Prostate gland (tissue), 2 donors: ENCODE data around the gene RASL10B. TPM values are rescaled to one million over a fixed set of nuclear protein-coding genes. Genes with fewer than 3 reads are reported as not detected.

Source experiments
- DNase-seq: peaks from one replicate; pipeline ENCODE4 v3.0.0-alpha.2; 2019; ENCODE audit warnings: low spot score
- H3K27ac ChIP-seq, 2 donors: fragments of 200-600 bp; sonication (generic); 2 replicates each; pipeline ENCODE4 v1.5.1; 2017 to 2019
- H3K27me3 ChIP-seq: fragments of 200-600 bp; sonication (generic); replicated peaks from 2 replicates; pipeline ENCODE4 v1.5.1; 2019; ENCODE audit not compliant: insufficient read depth
- H3K36me3 ChIP-seq, 2 donors: fragments of 200-600 bp; sonication (generic); 1 replicate in 1 of 2; 2 replicates in 1 of 2; pipeline versions ENCODE4 v1.5.1 to v1.8.1; 2017 to 2019
- H3K4me1 ChIP-seq: fragments of 200-600 bp; sonication (generic); replicated peaks from 2 replicates; pipeline ENCODE4 v1.5.1; 2019
- H3K4me3 ChIP-seq, 2 donors: fragments of 200-600 bp; sonication (generic); 2 replicates each; pipeline ENCODE4 v1.5.1; 2017 to 2019
- H3K9me3 ChIP-seq: fragments of 200-600 bp; sonication (generic); 2 replicates; pipeline ENCODE4 v1.5.1; 2017
- POLR2A ChIP-seq: fragments of 450-650 bp; IDR thresholded peaks from one replicate; pipeline ENCODE4 v1.6.1; 2016; ENCODE audit warnings: antibody characterized with exemption, mild to moderate bottlenecking
- POLR2AphosphoS5 ChIP-seq: sonication (generic); formaldehyde crosslinking; IDR thresholded peaks from one replicate; pipeline ENCODE4 v1.6.1; 2017; ENCODE audit warnings: antibody characterized with exemption
- WGBS: methylation state at CpG from one replicate; pipeline ENCODE4 v1.1.5; 2018; 5-methylcytosine and 5-hydroxymethylcytosine counted together
- intact Hi-C: fragments of 100-400 bp; cut with DNase I; formaldehyde crosslinking; loops from one replicate; pipeline ENCODE4 v1.14.2; 2022
- total RNA-seq, 2 donors: library from RNA; depleted of rRNA; stranded (reverse); fragments of >200 nt; gene quantifications; one replicate each; pipeline ENCODE4 v1.1.0, GENCODE V29; 2016
- TF ChIP-seq, protein P1 (sequence below), 4 experiments: fragments of 200-600 bp in 2 of 4; fragments of 450-650 bp in 2 of 4; sonication (generic) in 2 of 4; IDR thresholded peaks; 1 replicate in 3 of 4; 2 replicates in 1 of 4; pipeline ENCODE4 v1.5.1; 2016 to 2019; ENCODE audit warnings: antibody characterized with exemption in 4 of 4, mild to moderate bottlenecking in 2 of 4, moderate library complexity in 2 of 4

The RASL10B gene
- total RNA-seq, 2 donors from 2014 or later = 5.4 to 7.2 TPM

DNA sequence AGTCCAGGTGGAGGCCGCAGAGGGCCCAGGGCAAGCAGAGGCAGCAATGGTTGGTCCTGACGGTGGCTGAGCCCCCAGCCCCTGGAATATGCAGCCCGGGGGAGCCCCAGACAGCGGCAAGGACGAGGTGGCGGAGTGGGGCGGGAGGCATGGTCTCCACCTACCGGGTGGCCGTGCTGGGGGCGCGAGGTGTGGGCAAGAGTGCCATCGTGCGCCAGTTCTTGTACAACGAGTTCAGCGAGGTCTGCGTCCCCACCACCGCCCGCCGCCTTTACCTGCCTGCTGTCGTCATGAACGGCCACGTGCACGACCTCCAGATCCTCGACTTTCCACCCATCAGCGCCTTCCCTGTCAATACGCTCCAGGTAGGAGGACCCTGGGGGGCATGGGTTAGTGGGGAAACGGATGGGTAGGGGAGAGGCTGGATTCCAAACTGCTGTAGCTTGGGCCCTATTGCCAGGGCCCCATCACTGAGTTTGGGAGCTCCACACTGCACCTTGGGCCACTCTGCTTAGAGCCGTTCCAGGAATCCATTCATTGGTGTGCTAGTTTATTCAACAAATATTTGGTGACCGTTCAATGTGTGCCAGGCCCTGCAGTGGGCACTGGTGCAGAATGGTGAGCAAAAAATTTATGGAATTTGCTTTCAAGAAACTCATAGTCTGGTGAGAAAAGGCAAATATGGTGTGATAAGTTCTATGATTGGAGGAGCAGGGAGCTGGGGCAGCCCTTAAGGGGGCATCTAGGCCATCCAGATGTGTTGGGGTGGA is 3.8 kb downstream of the RASL10B start:
- Histone ChIP-seq H3K9me3 (no peaks in the 10 kb centered on the region), H3K27ac (no peak overlapping the region), H3K4me1 (peaks cover 4% of the 10 kb centered on the region), H3K27me3 (no peaks in the 10 kb centered on the region), H3K36me3 (no peaks in the 10 kb centered on the region), H3K4me3 (no peak overlapping the region)
- no peak for TF ChIP-seq POLR2AphosphoS5
- TF ChIP-seq, protein P1, sequence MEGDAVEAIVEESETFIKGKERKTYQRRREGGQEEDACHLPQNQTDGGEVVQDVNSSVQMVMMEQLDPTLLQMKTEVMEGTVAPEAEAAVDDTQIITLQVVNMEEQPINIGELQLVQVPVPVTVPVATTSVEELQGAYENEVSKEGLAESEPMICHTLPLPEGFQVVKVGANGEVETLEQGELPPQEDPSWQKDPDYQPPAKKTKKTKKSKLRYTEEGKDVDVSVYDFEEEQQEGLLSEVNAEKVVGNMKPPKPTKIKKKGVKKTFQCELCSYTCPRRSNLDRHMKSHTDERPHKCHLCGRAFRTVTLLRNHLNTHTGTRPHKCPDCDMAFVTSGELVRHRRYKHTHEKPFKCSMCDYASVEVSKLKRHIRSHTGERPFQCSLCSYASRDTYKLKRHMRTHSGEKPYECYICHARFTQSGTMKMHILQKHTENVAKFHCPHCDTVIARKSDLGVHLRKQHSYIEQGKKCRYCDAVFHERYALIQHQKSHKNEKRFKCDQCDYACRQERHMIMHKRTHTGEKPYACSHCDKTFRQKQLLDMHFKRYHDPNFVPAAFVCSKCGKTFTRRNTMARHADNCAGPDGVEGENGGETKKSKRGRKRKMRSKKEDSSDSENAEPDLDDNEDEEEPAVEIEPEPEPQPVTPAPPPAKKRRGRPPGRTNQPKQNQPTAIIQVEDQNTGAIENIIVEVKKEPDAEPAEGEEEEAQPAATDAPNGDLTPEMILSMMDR (IDR thresholded peaks at IDR 0.05) = no peak
- TF ChIP-seq POLR2A = no peak
- DNase-seq = no peak
- 69% methylated on average over 29 of the region's 29 CpGs for WGBS
- intact Hi-C loops = no loop called here

DNA sequence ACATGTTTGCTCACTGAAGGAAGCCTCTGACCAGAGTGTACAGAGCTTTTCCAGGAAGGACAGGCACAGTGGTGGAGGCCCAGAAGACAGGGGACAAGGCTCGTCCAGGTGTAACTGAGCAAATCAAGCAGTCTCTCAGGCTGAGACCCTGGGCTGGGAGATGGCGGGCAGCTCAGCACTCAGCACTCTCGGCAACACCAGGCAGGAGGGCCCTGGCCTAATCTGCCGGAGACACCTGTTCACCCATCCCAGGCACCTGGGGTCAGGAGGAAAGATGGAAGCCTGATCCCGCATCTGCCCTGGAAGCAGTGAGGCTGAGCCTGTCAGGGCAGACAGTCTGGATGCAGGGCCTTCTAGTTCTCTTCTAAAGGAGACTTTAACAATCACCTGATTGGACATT is 4.8 kb downstream of the RASL10B start:
- DNase-seq = no peak

DNA sequence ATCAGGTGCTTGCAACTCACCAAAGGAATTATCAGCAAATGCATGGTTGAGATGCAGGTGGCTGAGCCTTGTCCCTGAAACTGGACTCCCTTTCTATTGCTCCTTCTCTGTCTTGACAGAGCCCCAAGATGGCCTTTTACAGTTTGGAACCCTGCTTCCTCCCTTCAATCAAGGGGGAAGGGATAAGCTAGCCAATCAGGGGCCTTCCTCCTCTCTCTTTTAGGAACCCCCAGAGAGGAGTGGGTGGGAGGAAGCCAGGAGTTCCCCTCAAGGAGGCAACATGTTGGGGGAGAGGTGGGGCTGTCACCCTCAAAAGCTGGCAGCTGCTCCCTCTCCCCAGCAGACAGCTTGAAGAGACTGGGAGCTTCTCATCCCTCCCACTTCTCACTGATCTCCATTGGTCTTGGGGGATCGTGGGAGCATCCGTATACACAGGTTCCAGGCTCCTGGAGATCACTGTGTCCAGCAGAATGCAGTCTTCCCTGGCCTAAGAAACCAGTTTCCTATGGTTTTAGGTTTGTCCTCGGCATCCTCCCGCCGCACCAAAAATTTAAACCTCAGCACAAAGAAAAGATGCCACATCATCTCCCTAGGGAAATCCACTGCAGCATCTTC is 7.2 kb downstream of the RASL10B start:
- TF ChIP-seq POLR2A (no peak), POLR2AphosphoS5 (no peak)
- TF ChIP-seq, protein P1 (IDR thresholded peaks at IDR 0.05) = no peak
- H3K27ac ChIP-seq = no peak overlapping the region
- no peak overlapping the region for H3K4me3 ChIP-seq
- intact Hi-C loops = no loop called here
- no peaks in the 10 kb centered on the region for H3K9me3 ChIP-seq
- H3K36me3 ChIP-seq = no peaks in the 10 kb centered on the region
- H3K27me3 ChIP-seq = peaks cover 11% of the 10 kb centered on the region
- 76% methylated on average over 5 of the region's 5 CpGs for WGBS
- no peak for DNase-seq
- no peaks in the 10 kb centered on the region for H3K4me1 ChIP-seq

More for the DNA sequence above, 4.8 kb downstream of the RASL10B start:
- Histone ChIP-seq H3K9me3 (no peaks in the 10 kb centered on the region), H3K27ac (no peak overlapping the region), H3K4me1 (peaks cover 1% of the 10 kb centered on the region), H3K4me3 (no peak overlapping the region), H3K27me3 (peaks cover 3% of the 10 kb centered on the region), H3K36me3 (no peaks in the 10 kb centered on the region)
- 89% methylated on average over 5 of the region's 5 CpGs for WGBS
- TF ChIP-seq POLR2A (no peak), POLR2AphosphoS5 (no peak)
- TF ChIP-seq, protein P1 (IDR thresholded peaks at IDR 0.05) = no peak
- intact Hi-C loops = no loop called here

DNA sequence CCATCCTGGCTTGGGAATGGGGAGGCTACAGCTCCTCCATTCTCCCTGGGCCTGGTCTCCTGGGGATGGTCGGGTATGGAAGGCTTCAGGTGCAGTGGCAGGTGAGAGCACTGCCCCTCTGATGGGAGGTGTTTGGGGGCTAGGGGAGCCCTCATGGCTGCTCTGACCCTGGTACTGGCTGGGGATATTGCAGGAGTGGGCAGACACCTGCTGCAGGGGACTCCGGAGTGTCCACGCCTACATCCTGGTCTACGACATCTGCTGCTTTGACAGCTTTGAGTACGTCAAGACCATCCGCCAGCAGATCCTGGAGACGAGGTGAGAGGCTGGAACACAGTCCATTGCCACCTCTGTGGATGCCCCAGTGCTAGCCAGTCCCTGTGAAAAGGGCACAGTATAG is 8.8 kb downstream of the RASL10B start:
- Histone ChIP-seq H3K4me3 (no peak overlapping the region), H3K4me1 (no peaks in the 10 kb centered on the region), H3K36me3 (no peaks in the 10 kb centered on the region), H3K9me3 (no peaks in the 10 kb centered on the region), H3K27me3 (peaks cover 11% of the 10 kb centered on the region), H3K27ac (no peak overlapping the region)
- DNase-seq = no peak
- intact Hi-C loops = no loop called here
- TF ChIP-seq POLR2A (no peak), POLR2AphosphoS5 (no peak)
- TF ChIP-seq, protein P1 (IDR thresholded peaks at IDR 0.05) = no peak
- 86% methylated on average over 7 of the region's 7 CpGs for WGBS
